Measurements from ENCODE around the gene GALNT1.

DNA sequence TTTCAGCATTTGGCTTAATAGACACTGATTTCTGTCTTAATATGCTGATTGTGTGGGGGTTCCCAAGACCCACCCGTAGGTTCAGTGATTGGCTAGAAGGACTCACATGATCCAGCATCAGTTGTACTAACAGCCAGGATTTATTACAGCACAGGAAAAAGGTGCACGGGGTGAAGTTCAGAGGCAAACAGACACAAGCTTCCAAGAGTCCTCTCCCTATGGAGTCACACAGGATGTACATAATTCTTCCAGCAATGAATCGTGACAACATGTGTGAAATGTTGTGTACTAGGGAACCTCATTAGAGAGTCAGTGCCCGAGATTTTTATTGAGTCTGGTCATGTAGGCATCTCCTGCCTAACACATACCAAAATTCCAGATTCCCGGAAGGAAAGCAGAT lies 52.8 kb downstream of the GALNT1 start:
- no peak for TF ChIP-seq FOXM1 (IDR thresholded peaks at IDR 0.05; ENCODE audit: borderline replicate concordance)
- TF ChIP-seq FOXK2 (IDR thresholded peaks at IDR 0.05), result no peak
- TF ChIP-seq, protein P1, sequence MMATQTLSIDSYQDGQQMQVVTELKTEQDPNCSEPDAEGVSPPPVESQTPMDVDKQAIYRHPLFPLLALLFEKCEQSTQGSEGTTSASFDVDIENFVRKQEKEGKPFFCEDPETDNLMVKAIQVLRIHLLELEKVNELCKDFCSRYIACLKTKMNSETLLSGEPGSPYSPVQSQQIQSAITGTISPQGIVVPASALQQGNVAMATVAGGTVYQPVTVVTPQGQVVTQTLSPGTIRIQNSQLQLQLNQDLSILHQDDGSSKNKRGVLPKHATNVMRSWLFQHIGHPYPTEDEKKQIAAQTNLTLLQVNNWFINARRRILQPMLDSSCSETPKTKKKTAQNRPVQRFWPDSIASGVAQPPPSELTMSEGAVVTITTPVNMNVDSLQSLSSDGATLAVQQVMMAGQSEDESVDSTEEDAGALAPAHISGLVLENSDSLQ (IDR thresholded peaks at IDR 0.05), result no peak
